ENCODE results near the gene ITGAD.

ITGAD gene

DNA sequence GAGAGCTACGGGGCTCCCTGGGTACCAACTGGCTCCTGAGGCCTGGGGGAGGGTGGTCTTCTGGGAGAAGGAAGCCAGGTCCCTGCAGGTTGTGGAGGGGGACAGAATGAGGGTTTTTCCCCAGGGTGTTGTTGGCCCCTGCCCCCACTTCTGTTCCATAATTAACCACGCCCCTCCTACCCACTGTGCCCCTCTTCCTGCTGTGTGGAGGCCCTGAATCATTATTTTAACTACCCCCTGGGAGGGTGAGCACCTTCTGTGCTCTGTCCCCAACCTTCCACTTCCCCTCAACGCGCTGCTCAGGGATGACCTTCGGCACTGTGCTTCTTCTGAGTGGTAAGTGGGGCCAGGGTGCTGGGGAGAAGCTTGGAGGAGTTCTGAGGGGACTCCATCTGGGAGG lies at the start of gene ITGAD:
Gene ITGAD, plus strand, starts transcription at position 280 of the 400 bp plus-strand sequence. Its CDS starts 26 bp downstream, at position 306.
- no peak for DNase-seq

DNA sequence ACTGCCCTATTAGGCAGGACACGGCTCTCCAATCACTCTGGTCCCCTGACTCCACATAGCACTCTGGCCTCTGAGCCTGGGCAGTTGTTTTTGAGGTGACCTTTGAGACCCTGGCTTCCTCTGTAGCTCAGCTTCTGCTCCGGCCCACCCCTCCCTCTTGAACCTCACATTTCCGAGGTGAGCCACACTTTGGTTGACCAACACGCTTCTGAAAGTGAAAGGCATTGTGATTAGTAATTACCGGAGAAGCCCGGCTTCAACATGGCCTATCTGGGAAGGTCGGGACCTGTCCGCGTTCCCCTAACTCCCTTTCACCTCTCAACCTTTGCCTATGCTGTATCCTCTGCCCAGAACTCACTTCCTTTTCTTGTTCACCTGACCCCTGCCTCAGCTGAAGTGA lies 48.4 kb upstream of the ITGAD start:
- no peak for DNase-seq

DNA sequence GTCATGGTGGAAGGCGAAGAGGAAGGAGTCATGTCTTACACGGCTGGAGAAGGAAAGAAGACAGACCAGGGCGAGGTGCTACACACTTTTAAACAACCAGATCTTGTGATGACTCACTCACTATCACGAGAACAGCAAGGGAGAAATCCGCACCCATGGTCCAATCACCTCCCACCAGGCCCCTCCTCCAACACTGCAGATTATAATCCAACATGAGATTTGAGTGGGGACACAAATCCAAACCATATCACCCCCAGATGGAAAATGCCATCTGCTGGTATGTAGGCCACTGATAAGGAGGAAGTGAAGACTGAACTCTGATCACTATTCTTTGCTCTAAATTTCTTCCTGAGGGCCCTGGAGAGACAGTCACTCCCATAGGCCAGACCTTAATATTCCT lies 45.7 kb upstream of the ITGAD start:
- no peak for DNase-seq

DNA sequence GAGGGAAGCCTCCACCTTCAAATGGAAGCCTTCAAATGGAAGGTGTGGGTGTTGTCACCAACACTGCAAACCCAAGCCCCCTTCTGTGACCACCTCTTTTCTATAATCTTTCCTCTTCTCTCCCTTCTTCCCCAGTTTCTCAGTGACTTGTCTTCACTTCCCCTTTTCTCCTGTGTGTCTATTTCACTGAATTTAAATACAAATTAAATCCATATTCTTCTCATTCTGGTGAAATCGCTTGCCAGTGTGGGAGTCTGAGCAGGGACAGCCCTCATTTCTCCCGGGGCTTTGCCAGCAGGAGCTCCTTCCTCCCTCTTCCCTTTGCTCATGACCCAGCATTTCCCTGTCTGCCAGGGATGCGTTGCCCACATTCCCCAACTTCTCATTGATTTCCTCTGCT lies 44.6 kb upstream of the ITGAD start:
- DNase-seq: no peak

DNA sequence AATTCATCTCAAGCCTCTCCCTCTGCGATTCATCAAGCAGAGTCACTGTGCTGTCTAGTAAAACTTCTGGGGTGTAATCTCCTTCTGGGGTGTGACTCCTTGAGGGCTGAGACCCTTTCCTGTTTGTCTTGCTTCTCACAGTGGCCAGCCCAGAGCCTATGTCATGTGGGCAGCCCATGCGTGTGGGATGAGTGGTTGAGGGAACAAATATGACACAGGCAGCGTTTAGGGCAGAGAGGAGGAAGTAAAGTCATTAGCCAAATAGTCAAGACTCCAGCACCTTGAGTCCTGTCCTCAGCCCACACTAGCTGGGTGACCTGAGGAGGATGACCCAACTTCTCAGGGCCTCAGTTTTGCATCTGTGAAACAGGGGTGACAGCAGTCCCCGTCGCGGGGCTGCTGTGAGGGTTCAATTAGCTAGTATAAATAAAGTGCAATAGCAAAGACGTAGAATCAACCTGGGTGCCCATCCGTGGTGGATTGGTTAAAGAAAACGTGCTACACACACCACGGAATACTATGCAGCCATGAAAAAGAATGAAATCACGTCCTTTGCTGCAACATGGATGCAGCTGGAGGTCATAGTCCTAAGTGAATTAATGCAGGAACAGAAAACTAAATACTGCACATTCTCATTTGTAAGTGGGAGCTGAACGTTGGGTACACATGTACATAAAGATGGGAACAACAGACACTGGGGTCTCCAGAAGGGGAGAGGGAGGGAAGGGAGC lies 42.7 kb upstream of the ITGAD start:
- DNase-seq: no peak

DNA sequence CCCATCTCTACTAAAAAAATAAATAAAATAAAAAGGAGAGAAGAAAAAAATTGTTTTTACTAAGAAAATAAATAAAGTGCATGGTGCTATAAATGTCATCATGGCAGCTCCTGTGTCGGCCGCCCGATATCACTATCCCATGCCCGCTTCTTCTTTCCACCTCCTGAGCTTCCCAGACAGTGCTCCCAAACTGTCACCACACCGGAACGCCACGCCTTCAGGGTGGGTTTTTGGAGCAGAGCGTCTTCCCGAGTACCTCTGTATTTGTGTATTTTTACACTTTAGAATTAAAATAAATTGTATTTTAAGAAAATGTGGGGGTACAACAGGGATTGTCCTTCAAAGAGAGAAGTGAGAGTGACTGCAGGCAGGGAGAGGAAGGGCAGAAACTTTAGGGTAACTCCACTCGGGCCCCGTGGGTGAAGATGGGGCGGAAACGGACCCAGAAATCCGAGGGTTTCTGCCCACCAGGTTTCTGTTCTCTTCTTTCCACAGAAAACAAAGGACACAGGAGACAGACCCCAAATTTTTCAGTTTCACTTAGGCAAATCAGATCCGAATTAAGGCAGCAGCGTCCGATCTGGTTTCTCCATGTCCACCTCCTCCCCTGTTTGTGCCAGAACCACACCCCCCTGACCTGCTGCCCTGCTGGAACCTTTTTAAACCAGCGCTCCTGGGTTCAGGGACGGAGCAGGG lies 41.7 kb upstream of the ITGAD start:
- DNase-seq: no peak

DNA sequence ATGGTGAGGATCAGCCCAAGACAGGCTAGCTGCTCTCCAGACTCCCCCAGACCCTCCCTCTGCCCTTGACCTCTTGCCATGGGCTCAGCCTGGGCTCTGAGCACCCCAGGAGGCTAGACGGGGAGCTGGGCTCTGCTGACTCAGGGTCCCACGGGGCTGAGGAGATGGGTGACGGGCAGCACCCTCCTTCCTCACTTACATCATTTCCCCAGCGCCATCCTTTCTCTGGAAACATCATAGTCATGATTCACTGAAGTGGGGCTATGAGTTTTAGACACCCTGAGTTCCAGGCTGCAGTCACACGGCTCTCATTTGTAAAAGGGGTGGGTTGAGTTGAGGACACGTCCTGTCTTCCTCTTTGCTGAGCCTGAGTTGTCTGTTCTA lies 41.2 kb upstream of the ITGAD start:
- DNase-seq: no peak

DNA sequence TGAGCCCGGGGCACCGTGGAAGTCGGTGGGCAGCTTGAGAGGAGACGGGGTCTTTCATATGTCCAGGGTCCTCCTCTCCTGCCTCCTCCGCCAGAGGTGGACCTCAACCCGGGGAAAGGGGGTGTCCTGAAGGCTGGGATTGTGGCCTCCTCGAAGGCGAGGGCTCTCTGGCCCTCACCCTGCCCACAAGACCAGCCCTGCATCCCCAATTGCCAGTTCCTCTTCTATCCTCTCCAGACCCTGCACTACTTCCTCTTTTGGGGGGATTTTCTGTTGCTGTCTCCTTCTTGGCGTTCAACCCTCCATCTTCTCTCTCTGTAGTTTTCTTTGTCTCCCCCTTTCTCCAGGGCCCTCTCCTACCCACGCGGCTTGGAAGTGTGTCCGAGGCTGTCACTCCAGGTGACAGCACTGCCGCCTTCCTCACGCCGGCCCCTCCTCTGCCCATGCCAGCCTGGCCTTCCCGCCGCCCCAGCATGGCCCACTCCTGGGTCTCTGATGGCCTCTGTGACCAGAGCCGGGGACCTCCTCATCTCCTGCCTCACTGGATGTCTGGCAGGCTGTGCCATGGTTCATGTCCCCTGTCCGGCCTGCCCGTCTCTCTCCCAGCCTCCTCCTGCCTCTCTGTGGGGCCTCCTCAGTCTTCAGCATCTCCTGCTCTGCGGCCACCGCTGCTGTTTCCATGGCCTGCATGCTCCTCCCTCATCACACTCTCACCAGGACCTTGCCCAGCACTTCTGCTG lies 40.6 kb upstream of the ITGAD start:
- DNase-seq: no peak

DNA sequence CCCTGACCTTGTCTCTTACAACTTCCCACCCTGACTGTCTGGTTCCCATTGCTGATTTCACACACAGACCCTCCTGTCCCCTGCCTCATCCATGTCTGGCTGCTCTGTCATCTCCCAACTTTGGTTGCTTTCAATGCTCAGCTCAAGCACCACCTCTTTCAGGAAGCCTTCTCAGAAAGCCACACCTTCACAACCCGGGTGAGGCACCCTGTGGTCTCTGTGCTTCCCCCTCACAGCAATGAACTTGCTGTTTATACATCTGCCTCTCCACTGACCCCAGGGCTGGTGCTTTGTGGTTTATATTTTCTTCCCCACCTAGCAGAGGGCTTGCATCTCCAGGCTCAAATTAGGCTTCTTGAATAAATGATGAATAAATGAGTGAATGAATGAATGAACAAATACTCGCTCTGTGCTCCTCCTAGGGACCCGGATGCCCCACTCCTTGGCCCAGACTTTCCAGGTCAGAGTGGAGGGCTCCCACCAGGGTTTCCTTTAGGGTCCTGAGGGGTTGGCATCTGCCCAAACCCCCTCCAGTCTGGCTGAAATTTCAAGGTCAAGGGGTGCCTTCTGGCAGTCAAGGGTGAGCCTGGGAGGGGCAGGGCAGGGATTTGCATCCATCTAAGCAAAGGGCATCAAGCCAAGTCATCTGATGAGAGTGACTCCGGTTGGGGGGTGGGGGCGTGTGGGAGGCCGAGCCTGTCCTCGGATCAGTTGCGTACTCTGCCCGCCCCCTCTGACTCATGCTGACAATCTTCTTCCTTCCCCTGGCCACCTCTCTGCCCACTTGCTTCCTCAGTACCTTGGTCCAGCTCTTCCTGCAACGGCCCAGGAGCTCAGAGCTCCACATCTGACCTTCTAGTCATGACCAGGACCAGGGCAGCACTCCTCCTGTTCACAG lies 38.5 kb upstream of the ITGAD start, which contains the start of gene ITGAX:
Gene ITGAX, plus strand, starts transcription at position 783 of the 898 bp plus-strand sequence. Its CDS starts 79 bp downstream, at position 862.
- DNase-seq: peak; percentile 14 to 30

DNA sequence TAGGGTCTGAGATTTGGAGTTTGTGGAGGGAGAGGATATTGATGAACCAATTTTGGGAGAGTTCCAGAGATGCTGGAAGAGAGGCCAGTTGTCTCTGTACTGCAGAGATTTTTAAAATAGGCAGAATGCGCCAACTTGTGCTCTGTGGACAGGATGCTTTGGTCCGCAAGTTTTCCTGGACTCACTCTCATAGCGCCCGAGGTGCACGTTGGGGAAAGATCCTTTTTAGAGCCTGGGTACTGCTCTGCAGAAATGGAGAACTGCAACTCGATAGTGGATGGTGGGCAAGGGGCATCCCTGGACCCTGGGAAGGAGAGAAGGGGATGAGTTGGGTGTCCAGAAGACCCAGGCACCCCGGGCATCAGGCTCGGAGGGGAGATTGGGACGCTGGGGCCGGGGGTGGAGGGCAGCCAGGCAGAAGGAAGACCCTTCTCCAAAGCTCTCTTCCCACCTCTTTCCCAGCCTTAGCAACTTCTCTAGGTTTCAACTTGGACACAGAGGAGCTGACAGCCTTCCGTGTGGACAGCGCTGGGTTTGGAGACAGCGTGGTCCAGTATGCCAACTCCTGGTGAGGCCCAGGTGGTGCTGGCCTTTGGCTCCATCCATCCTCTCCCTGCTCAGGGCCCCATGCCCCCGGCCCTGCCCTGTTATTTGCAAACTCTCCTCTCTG lies 37.6 kb upstream of the ITGAD start:
- no peak for DNase-seq

DNA sequence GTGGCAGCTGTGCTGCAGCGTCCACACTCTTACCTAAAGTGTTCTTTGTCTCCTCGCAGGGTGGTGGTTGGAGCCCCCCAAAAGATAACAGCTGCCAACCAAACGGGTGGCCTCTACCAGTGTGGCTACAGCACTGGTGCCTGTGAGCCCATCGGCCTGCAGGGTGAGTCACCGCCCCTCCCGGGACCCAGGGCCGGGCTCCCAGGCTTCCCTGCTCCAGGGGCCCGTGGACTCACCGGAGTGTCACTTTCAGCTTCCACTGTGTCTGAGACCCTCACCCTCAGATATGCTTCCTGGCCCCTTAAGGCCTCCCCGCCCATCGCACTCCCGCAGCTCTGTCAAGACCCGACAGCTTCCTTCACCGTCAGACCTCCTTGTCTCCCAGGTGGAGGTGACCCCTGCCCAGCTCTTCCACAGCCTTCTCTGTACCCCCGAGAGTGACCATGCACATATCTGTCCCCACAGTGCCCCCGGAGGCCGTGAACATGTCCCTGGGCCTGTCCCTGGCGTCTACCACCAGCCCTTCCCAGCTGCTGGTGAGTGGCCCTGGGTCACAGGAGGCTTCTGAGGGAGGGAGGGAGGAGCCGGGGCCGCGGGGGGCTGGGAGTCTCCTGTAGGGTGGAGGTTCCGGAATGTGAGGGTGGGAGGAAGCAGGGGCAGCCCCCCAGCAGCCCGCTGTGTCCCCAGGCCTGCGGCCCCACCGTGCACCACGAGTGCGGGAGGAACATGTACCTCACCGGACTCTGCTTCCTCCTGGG lies 36.4 kb upstream of the ITGAD start:
- no peak for DNase-seq

DNA sequence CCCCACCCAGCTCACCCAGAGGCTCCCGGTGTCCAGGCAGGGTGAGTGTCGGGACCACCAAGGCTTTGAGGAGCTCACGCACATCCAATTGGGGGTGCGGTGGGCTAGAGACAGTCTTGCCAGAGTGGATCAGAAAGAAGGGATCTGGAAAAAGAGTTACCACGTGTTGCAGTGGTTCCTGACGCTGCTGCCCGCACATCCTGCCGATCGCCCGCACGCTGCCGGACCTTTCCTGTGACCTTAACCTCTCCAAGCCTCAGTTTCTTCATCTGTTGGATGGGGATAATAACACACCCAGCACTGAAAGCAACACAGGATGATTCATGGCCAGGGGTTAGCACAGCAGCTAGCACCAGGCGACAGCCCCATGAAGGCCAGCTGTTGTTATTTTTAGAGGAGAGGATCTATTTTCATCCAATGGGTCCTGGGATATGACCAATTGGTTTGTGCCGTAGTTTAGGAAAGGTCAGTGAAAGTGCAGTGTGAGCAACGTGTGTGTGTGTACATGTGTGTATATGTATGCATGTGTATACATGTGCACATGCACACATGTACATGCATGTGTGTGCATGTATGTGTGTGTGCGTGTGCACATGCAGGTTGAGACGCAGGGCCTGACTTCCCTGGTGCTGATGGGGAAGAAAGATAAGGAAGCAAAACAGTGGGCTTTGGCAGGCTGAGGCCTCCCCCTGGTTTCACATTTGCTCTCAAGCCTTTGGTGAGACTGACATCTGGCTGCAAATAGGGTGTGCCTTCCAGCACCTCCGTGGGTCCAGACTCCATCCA lies 35.6 kb upstream of the ITGAD start:
- DNase-seq: no peak

DNA sequence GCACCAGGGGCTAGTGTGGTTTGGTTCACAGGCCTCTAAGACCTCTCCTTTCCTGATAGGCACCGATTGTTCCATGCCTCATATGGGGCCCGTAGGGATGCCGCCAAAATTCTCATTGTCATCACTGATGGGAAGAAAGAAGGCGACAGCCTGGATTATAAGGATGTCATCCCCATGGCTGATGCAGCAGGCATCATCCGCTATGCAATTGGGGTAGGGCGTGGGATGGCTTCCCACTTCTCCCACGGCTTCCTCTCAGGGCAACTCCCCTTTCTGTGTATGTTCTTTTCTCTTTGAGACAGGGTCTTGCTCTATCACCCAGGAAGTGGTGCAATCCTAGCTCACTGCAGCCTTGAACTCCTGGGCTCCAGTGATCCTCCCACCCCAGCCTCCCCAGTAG lies 32.9 kb upstream of the ITGAD start:
- DNase-seq: no peak

DNA sequence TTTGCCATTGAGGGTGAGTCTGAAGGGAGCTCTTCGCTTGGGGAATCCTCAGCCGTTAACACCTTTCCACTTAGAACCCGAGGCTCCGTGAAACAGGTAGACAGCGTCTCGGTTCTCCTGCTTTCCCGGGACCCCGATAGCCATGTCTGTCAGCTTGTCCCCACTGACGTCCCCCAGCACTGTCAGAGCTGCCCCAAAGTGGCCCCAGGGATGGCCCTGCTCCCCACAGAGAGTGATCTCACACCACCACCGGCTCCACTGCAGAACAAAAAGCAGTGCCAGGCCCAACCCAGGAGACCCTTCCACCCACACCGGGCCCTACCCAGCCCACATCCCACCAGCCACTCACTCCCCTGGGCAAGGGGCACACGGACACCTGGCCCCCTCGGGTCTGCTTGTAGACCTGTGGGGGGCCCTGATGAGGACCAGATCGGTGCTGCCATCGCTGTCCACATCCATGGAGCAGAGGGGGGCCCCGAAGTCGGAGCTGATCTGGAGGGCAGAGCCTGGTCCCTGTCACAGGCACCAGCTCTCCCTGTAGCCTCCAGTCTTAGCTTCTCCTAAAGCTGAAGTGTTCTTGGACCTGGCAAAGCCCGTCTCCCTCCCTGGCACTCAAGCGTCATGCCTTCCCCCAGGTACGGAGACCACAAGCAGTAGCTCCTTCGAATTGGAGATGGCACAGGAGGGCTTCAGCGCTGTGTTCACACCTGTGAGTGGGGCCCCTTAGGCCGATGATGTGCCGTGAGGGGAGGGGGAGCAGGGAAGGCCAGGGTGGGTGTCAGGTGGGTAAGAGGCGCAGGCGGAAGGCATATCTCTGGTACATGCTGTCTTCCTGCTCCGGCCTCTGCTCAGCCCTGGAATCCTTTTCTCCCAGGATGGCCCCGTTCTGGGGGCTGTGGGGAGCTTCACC lies 31.7 kb upstream of the ITGAD start:
- no peak for DNase-seq

DNA sequence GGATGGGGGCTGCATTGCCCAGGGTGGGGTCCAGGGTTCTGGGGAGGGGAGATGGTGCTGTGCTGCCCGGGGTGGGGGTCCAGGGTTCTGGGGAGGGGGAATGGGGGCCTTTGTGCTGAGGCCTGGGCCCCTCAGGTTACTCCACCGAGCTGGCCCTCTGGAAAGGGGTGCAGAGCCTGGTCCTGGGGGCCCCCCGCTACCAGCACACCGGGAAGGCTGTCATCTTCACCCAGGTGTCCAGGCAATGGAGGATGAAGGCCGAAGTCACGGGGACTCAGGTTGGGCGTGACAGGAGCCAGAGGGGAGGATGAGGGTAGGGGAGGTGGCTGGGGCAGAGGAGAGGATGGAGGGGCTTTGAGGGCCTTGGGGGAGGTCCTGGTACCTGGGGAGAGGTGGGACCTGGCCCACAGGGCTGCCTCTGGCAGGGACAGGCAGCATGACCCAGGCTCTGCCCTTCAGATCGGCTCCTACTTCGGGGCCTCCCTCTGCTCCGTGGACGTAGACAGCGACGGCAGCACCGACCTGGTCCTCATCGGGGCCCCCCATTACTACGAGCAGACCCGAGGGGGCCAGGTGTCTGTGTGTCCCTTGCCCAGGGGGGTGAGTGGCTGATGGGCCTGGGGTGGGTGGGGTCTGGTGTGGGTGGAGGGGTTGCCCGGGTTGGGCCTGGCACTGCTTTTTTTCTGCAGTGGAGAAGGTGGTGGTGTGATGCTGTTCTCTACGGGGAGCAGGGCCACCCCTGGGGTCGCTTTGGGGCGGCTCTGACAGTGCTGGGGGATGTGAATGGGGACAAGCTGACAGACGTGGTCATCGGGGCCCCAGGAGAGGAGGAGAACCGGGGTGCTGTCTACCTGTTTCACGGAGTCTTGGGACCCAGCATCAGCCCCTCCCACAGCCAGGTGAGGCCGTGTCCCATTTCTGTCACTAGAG lies 30.4 kb upstream of the ITGAD start:
- DNase-seq: no peak

DNA sequence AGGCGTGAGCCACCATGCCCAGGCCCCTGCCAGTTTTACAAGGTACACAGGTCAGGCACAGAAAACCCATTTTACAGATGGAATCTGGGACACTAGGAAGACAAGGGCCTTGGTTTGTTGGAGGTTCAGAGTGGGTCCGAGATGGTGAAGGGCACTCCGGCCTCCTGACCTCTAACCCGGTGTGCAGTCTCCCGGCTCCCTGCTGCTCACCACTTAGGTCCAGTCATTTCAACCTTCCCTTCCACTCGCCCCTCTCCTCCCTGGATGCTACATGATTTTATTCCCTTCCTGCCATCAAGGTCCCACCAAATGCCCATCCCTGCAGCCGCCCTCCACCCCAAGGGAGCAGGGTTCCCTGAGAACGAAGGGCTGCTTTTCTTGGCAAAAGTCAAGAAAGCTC lies 29.4 kb upstream of the ITGAD start:
- DNase-seq: no peak

DNA sequence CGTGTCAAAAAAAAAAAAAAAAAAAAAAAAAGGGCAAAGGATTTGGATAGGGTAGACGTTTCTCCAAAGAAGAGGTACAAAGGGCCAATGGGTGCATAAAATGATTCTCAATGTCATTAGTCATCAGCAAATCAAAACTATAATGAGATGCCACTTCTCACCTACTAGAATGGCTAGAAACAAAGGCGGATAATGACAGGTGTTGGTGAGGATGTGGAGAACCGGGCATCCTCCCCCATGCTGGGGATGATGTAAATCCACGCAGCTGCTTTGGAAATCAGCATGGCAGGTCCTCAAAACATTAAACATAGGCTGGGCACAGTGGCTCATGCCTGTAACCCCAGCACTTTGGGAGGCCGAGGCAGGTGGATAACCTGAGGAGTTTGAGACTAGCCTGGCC lies 28.7 kb upstream of the ITGAD start:
- no peak for DNase-seq

DNA sequence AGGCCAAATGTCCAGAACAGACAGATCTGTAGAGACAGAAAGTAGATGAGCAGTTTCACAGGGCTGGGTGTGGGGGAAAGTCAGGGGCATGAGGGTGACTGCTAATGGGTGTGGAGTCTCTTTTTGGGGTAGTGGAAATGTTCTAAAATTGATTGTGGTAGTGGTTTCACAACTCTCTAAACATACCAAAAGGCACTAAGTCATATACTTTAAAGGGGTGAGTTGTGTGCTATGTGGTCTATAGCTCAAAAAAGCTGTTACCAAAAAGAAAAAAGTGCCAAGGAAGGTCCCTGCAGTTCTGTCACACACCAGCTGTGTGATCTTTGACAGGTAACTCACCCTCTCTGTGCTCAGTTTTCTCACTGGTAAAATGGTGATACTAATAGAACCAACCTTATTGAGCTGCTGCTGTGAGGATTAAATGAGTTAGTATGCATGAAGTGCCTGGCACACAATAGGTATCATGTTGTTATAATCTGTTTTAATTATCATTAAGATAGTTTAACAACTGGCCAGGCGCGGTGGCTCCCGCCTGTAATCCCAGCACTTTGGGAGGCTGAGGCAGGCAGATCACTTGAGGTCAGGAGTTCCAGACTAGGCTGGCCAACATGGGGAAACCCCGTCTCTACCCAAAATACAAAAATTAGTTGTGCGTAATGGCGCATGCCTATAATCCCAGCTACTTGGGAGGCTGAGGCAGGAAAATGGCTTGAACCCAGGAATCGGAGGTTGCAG lies 27.8 kb upstream of the ITGAD start:
- no peak for DNase-seq

Measured in activated CD4-positive, alpha-beta T cell treated with anti-CD3 and anti-CD28 coated beads, Interleukin-2, amount 50 U/mL, for 4 hours (primary cell).